Astrocyte of the spinal cord (primary cell): ENCODE measurements around the gene LINC01488.

ENCODE experiments used
- DNase-seq: peaks from one replicate; pipeline ENCODE4 v3.0.0; 2011; ENCODE audit warnings: low read depth, low spot score
- H3K4me3 ChIP-seq: 2 replicates; pipeline ENCODE4 v1.5.1; 2011; ENCODE audit warnings: low read depth, mild to moderate bottlenecking, low read length, moderate library complexity
- in situ Hi-C: cut with HindIII; loops from 2 replicates; pipeline ENCODE4 v1.10.0; 2017; ENCODE audit warnings: low sequenced_read_pairs
- TF ChIP-seq, protein P1 (sequence below): IDR thresholded peaks from 2 replicates; pipeline ENCODE4 v1.5.1; 2012; ENCODE audit warnings: low read depth, mild to moderate bottlenecking, low read length, inconsistent platforms

Gene LINC01488

DNA sequence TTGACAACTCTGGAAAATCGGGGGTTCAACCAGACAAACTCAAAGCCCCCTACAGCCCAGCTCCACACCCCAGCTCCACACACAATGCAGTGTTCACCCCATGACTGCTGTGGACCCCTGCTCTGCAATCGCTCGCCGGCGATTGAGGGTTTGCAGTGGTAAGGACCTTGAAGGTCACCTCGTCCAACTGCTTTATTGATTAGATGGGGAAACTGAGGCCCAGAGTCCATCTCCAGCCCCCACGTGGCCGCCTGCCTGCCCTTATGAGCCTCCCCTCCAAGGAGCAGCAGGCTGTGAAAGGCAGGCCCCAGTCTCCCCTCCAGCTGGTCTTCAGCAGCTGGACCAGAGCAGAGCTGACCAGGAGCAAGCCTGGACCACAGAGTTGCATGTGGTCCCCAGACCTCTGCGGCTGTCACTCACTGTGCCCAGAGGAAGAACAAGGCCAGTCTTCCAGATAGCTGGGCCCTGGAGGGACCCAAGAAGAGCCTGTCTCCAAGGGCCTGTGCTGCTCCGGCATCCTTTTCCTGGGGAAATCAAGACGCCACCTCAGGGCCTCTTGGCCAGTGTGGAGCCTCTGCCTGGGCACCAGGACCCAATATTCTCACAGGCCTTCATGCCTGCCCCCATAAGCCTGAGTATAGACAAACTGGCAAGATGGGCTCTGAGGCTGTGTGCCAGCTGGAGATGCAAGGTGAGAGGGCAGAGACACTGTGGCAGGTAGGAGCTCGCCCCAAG, 8.8 kb upstream of the LINC01488 start:
- TF ChIP-seq, protein P1, sequence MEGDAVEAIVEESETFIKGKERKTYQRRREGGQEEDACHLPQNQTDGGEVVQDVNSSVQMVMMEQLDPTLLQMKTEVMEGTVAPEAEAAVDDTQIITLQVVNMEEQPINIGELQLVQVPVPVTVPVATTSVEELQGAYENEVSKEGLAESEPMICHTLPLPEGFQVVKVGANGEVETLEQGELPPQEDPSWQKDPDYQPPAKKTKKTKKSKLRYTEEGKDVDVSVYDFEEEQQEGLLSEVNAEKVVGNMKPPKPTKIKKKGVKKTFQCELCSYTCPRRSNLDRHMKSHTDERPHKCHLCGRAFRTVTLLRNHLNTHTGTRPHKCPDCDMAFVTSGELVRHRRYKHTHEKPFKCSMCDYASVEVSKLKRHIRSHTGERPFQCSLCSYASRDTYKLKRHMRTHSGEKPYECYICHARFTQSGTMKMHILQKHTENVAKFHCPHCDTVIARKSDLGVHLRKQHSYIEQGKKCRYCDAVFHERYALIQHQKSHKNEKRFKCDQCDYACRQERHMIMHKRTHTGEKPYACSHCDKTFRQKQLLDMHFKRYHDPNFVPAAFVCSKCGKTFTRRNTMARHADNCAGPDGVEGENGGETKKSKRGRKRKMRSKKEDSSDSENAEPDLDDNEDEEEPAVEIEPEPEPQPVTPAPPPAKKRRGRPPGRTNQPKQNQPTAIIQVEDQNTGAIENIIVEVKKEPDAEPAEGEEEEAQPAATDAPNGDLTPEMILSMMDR, result no peak
- no peak overlapping the region for H3K4me3 ChIP-seq
- no peak for DNase-seq
- in situ Hi-C loops, result no loop called here

- in situ Hi-C loops, result no loop called here
- TF ChIP-seq, protein P1, result no peak
- H3K4me3 ChIP-seq, result no peak overlapping the region
- no peak for DNase-seq
Observed at GRCh38 chr11:69473276-69473845, 8.1 kb upstream of the LINC01488 start.

GRCh38 chr11:69474736-69475135, 6.7 kb upstream of the LINC01488 start:
- DNase-seq, result no peak
- TF ChIP-seq, protein P1, result no peak
- in situ Hi-C loops, result no loop called here
- no peak overlapping the region for H3K4me3 ChIP-seq

DNA sequence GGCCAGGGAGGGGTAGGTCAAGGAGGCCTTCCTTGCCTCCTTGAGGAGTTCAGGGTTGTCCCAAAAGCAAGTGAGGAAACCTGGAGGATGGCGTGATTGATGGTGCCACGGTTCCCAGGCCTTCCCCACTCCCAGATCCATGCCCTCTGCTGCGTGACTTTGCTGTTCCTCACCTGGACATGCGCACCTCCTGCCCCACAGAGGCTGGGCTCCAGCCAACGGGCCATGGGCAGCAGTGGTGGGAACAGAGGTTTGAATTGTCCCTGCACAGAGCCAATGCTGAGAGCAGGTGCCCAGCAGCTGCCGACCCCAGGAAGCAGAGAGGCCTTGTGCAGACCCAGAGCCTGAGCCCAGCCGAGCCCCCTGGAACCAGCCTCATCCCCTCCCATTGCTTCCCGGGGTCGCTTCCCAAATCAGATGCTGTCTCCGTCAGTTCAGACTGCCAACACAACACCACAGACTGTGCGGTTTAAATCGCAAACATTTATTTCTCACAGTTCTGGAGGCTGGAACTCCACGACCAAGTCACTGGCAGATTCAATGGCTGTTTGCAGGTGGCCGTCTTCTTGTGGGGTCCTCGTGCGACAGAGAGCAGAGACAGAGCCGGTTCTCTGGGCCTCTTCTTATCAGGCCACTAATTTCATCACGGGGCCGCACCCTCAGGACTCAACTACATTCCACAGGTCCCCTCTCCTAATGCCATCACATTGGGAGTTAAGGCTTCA, 6.2 kb upstream of the LINC01488 start:
- in situ Hi-C loops, result no loop called here
- DNase-seq, result no peak
- no peak overlapping the region for H3K4me3 ChIP-seq
- TF ChIP-seq, protein P1, result no peak

DNA sequence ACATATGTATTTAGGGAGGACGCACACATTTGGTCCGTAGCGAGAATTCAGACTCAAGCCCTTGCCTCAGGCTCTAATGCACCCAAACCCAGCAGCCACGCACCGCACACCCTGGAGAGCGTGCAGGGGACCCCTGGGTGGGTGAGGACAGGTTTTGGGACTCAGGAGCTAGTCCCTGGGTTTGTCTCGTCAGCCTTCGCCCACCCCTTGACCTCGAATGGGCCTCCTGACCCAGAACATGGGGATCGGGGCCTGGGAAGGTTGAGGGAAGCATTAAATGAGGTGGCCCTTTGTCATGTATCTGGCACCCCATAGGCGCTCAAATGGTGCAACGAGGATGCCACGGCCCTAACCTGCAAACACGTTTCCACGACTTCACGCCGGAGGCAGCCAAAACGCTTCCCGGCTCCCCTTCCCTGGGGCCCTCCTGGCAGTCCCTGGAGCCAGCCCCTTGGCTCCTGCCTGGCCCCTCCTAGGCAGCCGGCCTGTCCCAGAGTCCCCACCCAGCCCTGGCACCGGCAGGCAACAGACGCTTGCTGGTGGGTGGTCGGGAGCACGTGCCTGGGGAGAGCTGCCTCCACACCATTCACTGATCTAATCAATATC, 5.5 kb upstream of the LINC01488 start:
- no peak for DNase-seq
- in situ Hi-C loops, result no loop called here
- TF ChIP-seq, protein P1, result no peak
- no peak overlapping the region for H3K4me3 ChIP-seq

DNA sequence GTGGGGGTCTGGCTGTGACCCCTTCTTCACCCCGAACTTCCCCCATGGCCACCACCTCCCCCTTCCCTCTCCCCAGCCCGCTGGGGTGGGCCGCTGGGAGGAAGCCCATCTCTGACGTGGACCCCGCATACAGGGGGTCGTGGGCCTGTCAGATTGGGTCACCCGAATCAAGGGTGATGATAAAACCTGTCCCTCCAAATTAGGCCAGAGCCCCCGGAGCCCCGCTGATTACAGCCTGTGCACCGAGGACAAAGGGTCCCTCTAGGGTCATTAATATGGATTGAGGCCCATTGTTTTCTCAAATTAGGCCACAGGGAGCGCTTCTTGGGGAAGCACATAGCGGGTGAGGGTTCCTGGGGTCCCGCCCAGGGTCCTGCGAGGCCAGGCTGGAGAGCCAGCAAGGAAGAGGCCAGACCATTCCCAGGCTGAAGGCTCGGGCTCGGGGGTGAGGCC, 4.9 kb upstream of the LINC01488 start:
- in situ Hi-C loops, result no loop called here
- H3K4me3 ChIP-seq, result no peak overlapping the region
- no peak for DNase-seq
- TF ChIP-seq, protein P1, result no peak
